ENCODE data around the gene SMIM5.

DNA sequence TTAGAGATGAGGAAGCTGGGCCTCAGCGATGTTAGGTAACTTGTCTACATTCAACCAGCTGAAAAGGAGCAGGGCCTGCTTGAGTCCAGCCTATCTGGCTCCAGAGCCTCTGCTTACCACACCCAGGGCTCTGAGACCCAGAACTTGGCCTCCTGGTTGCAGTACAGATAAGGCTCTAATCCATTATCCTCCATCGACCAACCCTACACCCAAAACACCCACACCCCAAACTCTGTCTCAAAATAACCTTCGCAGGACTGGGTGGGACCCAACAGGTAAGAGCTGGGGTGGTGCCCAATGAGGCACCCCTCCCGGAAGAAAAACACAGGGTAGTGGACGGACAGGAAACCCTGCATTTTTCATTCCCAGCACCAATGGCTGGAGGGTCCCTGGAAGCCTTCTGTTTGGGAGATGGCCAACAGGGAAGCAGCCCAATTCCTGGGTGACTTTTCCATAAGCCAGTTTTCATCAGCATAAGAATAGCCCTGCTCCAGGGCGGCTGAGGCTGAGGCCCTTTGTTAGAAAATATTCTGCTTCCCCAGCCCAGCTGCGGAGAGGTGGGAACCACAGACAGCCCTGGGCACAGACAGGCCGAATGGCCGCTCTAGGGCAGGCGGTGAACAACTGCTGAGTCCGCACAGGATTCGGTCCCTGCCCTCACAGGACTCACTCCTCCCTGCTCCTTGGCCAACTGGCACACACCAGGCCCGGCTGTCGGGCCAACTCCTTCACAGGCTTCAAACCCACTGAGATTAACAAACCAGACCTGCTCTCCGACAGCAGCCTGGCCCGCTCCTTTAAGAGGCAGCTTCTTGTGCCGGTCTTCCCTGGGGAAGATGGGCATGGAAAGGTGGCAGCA lies 9.8 kb downstream of the SMIM5 start:
- TF ChIP-seq IRF1 (CRISPR knock-in tag; IDR thresholded peaks at IDR 0.05; ENCODE audit: low read depth) (no peak), MAFK (conservative IDR thresholded peaks at IDR 0.05 in 1 of 2, IDR thresholded peaks at IDR 0.05 in 1 of 2; ENCODE audit: low read length in 2 of 2) (no peak), ZNF335 (CRISPR knock-in tag; IDR thresholded peaks at IDR 0.05) (no peak), KLF15 (CRISPR knock-in tag; IDR thresholded peaks at IDR 0.05; ENCODE audit: borderline replicate concordance) (no peak), ZNF142 (CRISPR knock-in tag; IDR thresholded peaks at IDR 0.05) (no peak), FUBP1 (CRISPR knock-in tag; IDR thresholded peaks at IDR 0.05; ENCODE audit: borderline replicate concordance) (no peak), POLR2A (IDR thresholded peaks at IDR 0.05; ENCODE audit: insufficient read depth in 1 of 2, low read depth in 2 of 2, low read length in 2 of 2) (no peak), MBD4 (IDR thresholded peaks at IDR 0.05; ENCODE audit: borderline replicate concordance, low read length) (no peak), CHD4 (IDR thresholded peaks at IDR 0.05; ENCODE audit: borderline replicate concordance, low read length) (no peak)
- TF ChIP-seq, protein P1, sequence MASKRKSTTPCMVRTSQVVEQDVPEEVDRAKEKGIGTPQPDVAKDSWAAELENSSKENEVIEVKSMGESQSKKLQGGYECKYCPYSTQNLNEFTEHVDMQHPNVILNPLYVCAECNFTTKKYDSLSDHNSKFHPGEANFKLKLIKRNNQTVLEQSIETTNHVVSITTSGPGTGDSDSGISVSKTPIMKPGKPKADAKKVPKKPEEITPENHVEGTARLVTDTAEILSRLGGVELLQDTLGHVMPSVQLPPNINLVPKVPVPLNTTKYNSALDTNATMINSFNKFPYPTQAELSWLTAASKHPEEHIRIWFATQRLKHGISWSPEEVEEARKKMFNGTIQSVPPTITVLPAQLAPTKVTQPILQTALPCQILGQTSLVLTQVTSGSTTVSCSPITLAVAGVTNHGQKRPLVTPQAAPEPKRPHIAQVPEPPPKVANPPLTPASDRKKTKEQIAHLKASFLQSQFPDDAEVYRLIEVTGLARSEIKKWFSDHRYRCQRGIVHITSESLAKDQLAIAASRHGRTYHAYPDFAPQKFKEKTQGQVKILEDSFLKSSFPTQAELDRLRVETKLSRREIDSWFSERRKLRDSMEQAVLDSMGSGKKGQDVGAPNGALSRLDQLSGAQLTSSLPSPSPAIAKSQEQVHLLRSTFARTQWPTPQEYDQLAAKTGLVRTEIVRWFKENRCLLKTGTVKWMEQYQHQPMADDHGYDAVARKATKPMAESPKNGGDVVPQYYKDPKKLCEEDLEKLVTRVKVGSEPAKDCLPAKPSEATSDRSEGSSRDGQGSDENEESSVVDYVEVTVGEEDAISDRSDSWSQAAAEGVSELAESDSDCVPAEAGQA (IDR thresholded peaks at IDR 0.05; ENCODE audit: low read depth), result no peak
- TF ChIP-seq, protein P1 (CRISPR knock-in tag; IDR thresholded peaks at IDR 0.05; ENCODE audit: borderline replicate concordance), result no peak

All from HepG2 (cell line).